ENCODE data around the gene KDM4B.

KDM4B gene

GRCh38 chr19:5137571-5138124, 168.7 kb downstream of the KDM4B start:
- Histone ChIP-seq H3K4me1 (ENCODE audit: insufficient read depth, low read length) (no peaks in the 10 kb centered on the region), H3K9ac (ENCODE audit: low read depth, low read length) (no peak overlapping the region), H3K9me3 (ENCODE audit: control insufficient read depth, insufficient read depth, low read length) (no peaks in the 10 kb centered on the region), H3K36me3 (ENCODE audit: insufficient read depth, low read length) (0 out of 2 replicates have a peak, but pooled peaks cover 3% of the 10 kb centered on the region)

GRCh38 chr19:5138606-5139582, 170.0 kb downstream of the KDM4B start:
- Histone ChIP-seq H3K9me3 (ENCODE audit: control insufficient read depth, insufficient read depth, low read length) (no peaks in the 10 kb centered on the region), H3K36me3 (ENCODE audit: insufficient read depth, low read length) (no peaks in the 10 kb centered on the region), H3K9ac (ENCODE audit: low read depth, low read length) (no peak overlapping the region), H3K4me1 (ENCODE audit: insufficient read depth, low read length) (no peaks in the 10 kb centered on the region)

GRCh38 chr19:5139583-5140325, 170.8 kb downstream of the KDM4B start:
- Histone ChIP-seq H3K9ac (ENCODE audit: low read depth, low read length) (no peak overlapping the region), H3K9me3 (ENCODE audit: control insufficient read depth, insufficient read depth, low read length) (no peaks in the 10 kb centered on the region), H3K4me1 (ENCODE audit: insufficient read depth, low read length) (no peaks in the 10 kb centered on the region), H3K36me3 (ENCODE audit: insufficient read depth, low read length) (no peaks in the 10 kb centered on the region)

DNA sequence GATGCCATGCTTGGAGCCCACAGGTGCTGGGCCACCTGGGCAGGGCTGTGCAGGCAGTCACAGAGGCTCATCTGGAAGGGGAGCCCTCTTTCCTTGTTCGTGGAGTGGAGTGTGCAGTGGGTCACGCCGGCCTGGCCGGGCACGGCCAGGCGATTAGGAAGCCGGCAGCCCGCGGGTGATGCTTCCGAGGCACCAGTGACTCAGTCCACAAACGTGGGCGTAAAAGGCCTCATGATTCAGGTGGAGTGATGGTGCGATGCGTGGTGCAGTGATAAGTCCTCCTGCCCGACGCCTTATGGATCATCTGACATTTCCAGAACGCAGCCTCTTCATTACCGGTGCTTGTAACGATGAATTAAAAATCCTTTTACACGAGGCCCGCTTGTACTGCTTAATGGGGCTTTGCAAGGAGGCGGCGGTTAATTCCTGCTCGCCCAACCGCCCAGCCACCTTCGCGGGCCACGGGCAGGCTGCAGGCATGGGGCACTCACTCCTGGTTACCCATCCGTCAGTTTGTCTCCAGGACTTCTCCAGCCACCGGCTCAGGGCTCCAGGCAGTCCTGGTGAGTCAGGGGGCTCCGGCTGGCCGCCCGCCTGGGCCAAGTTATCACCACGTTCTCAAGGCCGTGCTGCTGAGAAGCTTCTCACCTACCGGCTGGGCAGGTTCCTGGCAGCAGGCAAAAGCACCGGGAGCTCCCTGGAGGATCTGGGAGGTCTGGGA, 172.4 kb downstream of the KDM4B start:
- H3K9me3 ChIP-seq (ENCODE audit: control insufficient read depth, insufficient read depth, low read length): no peaks in the 10 kb centered on the region
- no peaks in the 10 kb centered on the region for H3K36me3 ChIP-seq (ENCODE audit: insufficient read depth, low read length)
- H3K4me1 ChIP-seq (ENCODE audit: insufficient read depth, low read length): no peaks in the 10 kb centered on the region
- no peak overlapping the region for H3K9ac ChIP-seq (ENCODE audit: low read depth, low read length)

DNA sequence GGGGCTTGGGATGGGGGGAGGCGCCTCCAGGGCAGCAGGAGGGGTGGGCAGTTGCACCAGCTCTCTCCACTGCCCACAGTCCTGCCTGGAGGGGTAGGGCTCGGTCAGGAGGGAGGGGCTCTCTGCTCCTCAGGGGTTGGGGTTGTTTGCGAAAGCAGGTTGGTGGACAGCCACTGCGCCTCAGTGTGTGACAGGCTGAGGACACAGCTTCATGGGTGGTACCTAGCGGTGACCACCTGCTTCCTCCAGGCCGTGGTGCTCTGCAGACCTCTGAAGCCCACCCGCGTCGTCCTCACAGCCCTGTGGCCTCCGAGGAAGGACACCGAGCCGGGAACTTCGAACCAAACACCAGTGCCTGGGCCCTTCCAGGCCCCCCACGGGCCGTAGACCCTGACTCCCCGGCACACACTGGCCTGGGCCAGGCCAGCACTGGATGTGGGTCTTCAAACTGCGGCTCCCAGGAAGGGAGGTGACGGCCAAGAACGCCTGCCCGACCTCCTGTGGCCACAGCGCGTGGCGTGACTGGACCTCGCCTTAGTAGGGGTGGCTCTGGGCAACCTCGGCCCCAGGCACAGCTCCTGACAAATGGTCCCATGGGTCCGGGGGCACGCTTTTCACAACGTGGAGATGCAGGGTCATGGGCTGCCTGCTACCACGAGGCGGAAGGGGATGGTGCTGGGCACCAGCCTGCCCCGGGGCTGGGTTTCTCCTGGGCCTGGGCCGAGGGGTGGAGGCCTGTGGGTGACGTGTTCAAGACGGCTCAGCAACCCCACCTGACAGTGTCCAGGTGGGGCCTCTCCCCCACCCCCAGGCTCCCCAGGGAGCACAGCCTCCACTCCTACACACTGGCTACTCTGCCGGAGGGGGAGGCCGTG, 173.2 kb downstream of the KDM4B start:
- no peak overlapping the region for H3K9ac ChIP-seq (ENCODE audit: low read depth, low read length)
- H3K36me3 ChIP-seq (ENCODE audit: insufficient read depth, low read length): no peaks in the 10 kb centered on the region
- H3K4me1 ChIP-seq (ENCODE audit: insufficient read depth, low read length): no peaks in the 10 kb centered on the region
- H3K9me3 ChIP-seq (ENCODE audit: control insufficient read depth, insufficient read depth, low read length): no peaks in the 10 kb centered on the region

GRCh38 chr19:5142725-5143097, 173.8 kb downstream of the KDM4B start:
- Histone ChIP-seq H3K36me3 (ENCODE audit: insufficient read depth, low read length) (no peaks in the 10 kb centered on the region), H3K4me1 (ENCODE audit: insufficient read depth, low read length) (no peaks in the 10 kb centered on the region), H3K9me3 (ENCODE audit: control insufficient read depth, insufficient read depth, low read length) (no peaks in the 10 kb centered on the region), H3K9ac (ENCODE audit: low read depth, low read length) (no peak overlapping the region)

DNA sequence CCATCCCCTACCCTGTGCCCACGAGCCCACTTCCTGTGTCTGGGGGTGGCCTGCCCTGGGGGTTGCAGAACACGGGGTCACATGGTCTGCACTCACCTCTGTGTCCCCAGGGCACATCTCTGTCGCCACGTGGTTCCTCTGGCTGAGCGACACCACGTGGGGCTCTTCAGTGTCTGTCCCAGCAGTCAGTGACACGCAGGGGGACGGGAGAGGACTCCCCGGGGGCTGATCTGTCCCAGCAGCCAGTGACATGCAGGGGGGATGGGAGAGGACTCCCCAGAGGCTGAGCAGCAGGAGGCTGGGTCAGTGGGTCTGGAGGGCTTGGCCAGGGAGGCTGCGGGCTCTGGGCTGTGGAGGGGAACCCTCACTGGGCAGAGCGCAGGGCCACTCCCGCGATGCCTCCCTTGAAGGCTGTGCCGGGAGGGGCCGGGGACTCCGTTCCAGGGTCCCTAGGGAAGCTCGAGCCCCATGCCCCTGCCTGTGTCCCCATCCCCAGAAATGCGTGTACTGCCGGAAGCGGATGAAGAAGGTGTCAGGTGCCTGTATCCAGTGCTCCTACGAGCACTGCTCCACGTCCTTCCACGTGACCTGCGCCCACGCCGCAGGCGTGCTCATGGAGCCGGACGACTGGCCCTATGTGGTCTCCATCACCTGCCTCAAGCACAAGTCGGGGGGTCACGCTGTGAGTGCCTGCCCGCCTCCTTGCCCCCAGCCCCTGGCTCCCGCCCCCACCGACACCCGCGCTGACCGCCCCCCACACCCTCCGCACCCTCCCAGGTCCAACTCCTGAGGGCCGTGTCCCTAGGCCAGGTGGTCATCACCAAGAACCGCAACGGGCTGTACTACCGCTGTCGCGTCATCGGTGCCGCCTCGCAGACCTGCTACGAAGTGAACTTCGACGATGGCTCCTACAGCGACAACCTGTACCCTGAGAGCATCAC, 174.8 kb downstream of the KDM4B start:
- Histone ChIP-seq H3K9ac (ENCODE audit: low read depth, low read length) (no peak overlapping the region), H3K36me3 (ENCODE audit: insufficient read depth, low read length) (no peaks in the 10 kb centered on the region), H3K9me3 (ENCODE audit: control insufficient read depth, insufficient read depth, low read length) (no peaks in the 10 kb centered on the region), H3K4me1 (ENCODE audit: insufficient read depth, low read length) (no peaks in the 10 kb centered on the region)

- Histone ChIP-seq H3K9ac (ENCODE audit: low read depth, low read length) (no peak overlapping the region), H3K4me1 (ENCODE audit: insufficient read depth, low read length) (no peaks in the 10 kb centered on the region), H3K36me3 (ENCODE audit: insufficient read depth, low read length) (no peaks in the 10 kb centered on the region), H3K9me3 (ENCODE audit: control insufficient read depth, insufficient read depth, low read length) (no peaks in the 10 kb centered on the region)
Observed at GRCh38 chr19:5144545-5145179, 175.7 kb downstream of the KDM4B start.

DNA sequence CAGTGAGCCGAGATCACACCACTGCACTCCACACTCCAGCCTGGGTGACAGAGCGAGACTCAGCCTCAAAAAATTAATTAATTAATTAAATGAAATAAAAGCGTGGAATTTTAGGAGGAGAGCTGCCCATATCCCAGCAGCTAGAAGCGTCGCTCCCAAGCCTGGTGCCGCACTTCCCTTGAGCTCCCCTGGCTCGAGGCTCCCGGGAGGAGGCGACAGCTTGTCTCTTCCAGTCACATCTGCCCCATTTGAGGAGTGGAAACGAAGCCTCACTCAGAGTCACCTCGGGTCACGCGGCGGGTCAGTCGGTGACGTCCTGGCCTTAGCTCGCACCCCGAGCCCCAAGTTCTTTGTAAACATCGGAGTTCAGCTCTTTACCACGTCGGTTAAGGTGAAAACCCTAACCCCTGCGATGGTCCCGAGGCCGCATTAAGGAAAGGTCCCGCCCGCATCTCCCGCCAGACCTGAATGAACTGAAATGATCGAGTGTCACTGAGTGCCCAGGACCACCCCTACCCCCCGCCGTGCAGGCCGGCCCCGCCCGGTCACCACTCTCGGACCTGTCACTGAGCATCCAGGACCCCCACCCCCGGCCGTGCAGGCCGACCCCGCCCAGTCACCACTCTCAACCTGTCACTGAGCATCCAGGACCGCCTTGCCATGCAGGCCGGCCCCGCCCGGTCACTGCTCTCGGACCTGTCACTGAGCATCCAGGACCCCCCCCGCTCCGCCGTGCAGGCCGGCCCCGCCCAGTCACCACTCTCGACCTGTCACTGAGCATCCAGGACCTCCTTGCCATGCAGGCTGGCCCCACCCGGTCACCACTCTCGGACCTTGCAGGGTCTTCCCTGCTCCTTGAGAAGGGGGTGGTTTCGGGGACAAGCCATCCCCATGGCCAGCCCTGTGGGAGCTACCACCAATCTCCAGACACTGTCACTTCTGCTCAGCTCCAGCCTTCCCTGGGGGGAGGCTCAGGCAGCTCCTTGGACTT, 176.9 kb downstream of the KDM4B start:
- peaks cover 3% of the 10 kb centered on the region; the same call in 1 of the 2 replicates for H3K4me1 ChIP-seq (ENCODE audit: insufficient read depth, low read length)
- H3K9me3 ChIP-seq (ENCODE audit: control insufficient read depth, insufficient read depth, low read length): no peaks in the 10 kb centered on the region
- H3K9ac ChIP-seq (ENCODE audit: low read depth, low read length): no peak overlapping the region
- H3K36me3 ChIP-seq (ENCODE audit: insufficient read depth, low read length): no peaks in the 10 kb centered on the region

- Histone ChIP-seq H3K4me1 (ENCODE audit: insufficient read depth, low read length) (peaks cover 6% of the 10 kb centered on the region; the same call in 1 of the 2 replicates), H3K36me3 (ENCODE audit: insufficient read depth, low read length) (no peaks in the 10 kb centered on the region), H3K9me3 (ENCODE audit: control insufficient read depth, insufficient read depth, low read length) (no peaks in the 10 kb centered on the region), H3K9ac (ENCODE audit: low read depth, low read length) (no peak overlapping the region)
Observed at GRCh38 chr19:5147074-5147977, 178.4 kb downstream of the KDM4B start.

Data from ES-I3 (cell line).